HCT116 (cell line): ENCODE results near the gene EXOSC5. TPM values are rescaled to one million over a fixed set of nuclear protein-coding genes. Genes with fewer than 3 reads are reported as not detected.

Experiments used
- ATAC-seq: fragments of 200-7000 bp; cut with Tn5 transposase; 2 replicates; pipeline ENCODE4 v1.9.1; 2020; ENCODE audit warnings: mild to moderate bottlenecking, moderate library complexity
- BruUV-seq: library from RNA; stranded (reverse); fragments of 400-500 nt; replicated peaks from 2 replicates; lab custom pipeline; 2021; lab: Mats Ljungman, UMichigan
- CTCF ChIA-PET: fragments of 300-600 bp; sonication (Branson Sonifier 250); formaldehyde crosslinking; loops from one replicate; lab custom pipeline; 2021; ENCODE audit warnings: antibody characterized with exemption; lab: Charles Lee
- POLR2A ChIA-PET: fragments of 300-600, 350-600 bp; sonication (Branson Sonifier 250); formaldehyde crosslinking; loops from one replicate; lab custom pipeline; 2021; ENCODE audit warnings: antibody characterized with exemption; lab: Charles Lee
- RAD21 ChIA-PET, 2 experiments: fragments of 300-600 bp; sonication (Branson Sonifier 250); formaldehyde crosslinking; loops; one replicate each; lab custom pipeline; 2023; ENCODE audit warnings: low total read pairs in 2 of 2; ENCODE audit not compliant: uncharacterized antibody in 2 of 2, unreplicated experiment in 2 of 2, low non-redundant PET in 1 of 2; lab: Charles Lee
- DNase-seq: peaks from one replicate; pipeline ENCODE4 v3.0.0-alpha.2; 2010; ENCODE audit warnings: low read depth, low spot score
- H2AFZ ChIP-seq: fragments of 200-600 bp; shearing (Covaris generic), sonication (generic); 2 replicates; pipeline ENCODE4 v1.6.1; 2017; ENCODE audit warnings: low read depth, mixed run types, mixed read lengths, antibody characterized with exemption, low read length; ENCODE audit not compliant: poor library complexity, severe bottlenecking
- H3K27ac ChIP-seq: 2 replicates; pipeline ENCODE4 v1.5.1; 2012; ENCODE audit warnings: low read depth, low read length
- H3K27me3 ChIP-seq: fragments of 200-600 bp; sonication (generic); 2 replicates; pipeline ENCODE4 v1.6.1; 2016; ENCODE audit warnings: mixed run types, low read length, mixed read lengths; ENCODE audit not compliant: insufficient read depth
- H3K36me3 ChIP-seq, 2 experiments: fragments of 200-500 bp in 1 of 2; fragments of 200-600 bp in 1 of 2; sonication (Bioruptor generic) in 1 of 2; sonication (generic) in 1 of 2; 2 replicates each; pipeline versions ENCODE4 v1.5.1 to v1.6.1; 2014 to 2016; ENCODE audit warnings: low read length in 2 of 2, inconsistent platforms in 1 of 2, mixed read lengths in 1 of 2, mixed run types in 1 of 2; ENCODE audit not compliant: insufficient read depth in 2 of 2, control insufficient read depth in 1 of 2
- H3K4me1 ChIP-seq, 2 experiments: fragments of 200-600 bp in 1 of 2; sonication (generic) in 1 of 2; 2 replicates each; pipeline versions ENCODE4 v1.5.1 to v1.6.1; 2012 to 2017; ENCODE audit warnings: low read length in 2 of 2, inconsistent platforms in 1 of 2, mild to moderate bottlenecking in 1 of 2, mixed read lengths in 1 of 2, mixed run types in 1 of 2, moderate library complexity in 1 of 2; ENCODE audit not compliant: insufficient read depth in 2 of 2, control insufficient read depth in 1 of 2
- H3K4me2 ChIP-seq: fragments of 200-600 bp; sonication (generic); 2 replicates; pipeline ENCODE4 v1.6.1; 2017; ENCODE audit warnings: mixed run types, low read length, mixed read lengths
- H3K4me3 ChIP-seq, 2 experiments: fragments of 200-600 bp in 1 of 2; sonication (generic) in 1 of 2; replicated peaks in 1 of 2; 2 replicates each; pipeline ENCODE4 v1.5.1; 2011 to 2016; ENCODE audit warnings: low read length in 2 of 2, control low read depth in 1 of 2, low read depth in 1 of 2, mild to moderate bottlenecking in 1 of 2, mixed read lengths in 1 of 2, mixed run types in 1 of 2
- H3K79me2 ChIP-seq: fragments of 200-600 bp; sonication (generic); 2 replicates; pipeline ENCODE4 v1.6.1; 2017; ENCODE audit warnings: mild to moderate bottlenecking, mixed run types, low read length, moderate library complexity, mixed read lengths; ENCODE audit not compliant: insufficient read depth
- H3K9ac ChIP-seq: fragments of 200-600 bp; sonication (generic); 2 replicates; pipeline ENCODE4 v1.6.1; 2016; ENCODE audit warnings: low read length, mixed read lengths
- H3K9me2 ChIP-seq: fragments of 200-600 bp; sonication (generic), shearing (Covaris generic); 2 replicates; pipeline ENCODE4 v1.6.1; 2017; ENCODE audit warnings: mixed run types, mild to moderate bottlenecking, moderate library complexity; ENCODE audit not compliant: insufficient read depth
- H3K9me3 ChIP-seq, 2 experiments: fragments of 200-500 bp in 1 of 2; fragments of 200-600 bp in 1 of 2; sonication (Bioruptor generic) in 1 of 2; sonication (generic) in 1 of 2; 2 replicates each; pipeline ENCODE4 v1.6.1; 2014 to 2017; ENCODE audit warnings: low read length in 2 of 2, mixed read lengths in 2 of 2, inconsistent platforms in 1 of 2, low read depth in 1 of 2, mild to moderate bottlenecking in 1 of 2, mixed run types in 1 of 2, moderate library complexity in 1 of 2; ENCODE audit not compliant: control insufficient read depth in 1 of 2, insufficient read depth in 1 of 2
- H4K20me1 ChIP-seq: fragments of 200-600 bp; sonication (generic), shearing (Covaris generic); 2 replicates; pipeline ENCODE4 v1.6.1; 2017; ENCODE audit warnings: mixed run types, mild to moderate bottlenecking, moderate library complexity; ENCODE audit not compliant: insufficient read depth
- CBX3 ChIP-seq: IDR thresholded peaks from 2 replicates; pipeline ENCODE4 v1.6.1; 2012; ENCODE audit warnings: low read depth
- CEBPB ChIP-seq: IDR thresholded peaks from 2 replicates; pipeline ENCODE4 v1.6.1; 2012; ENCODE audit warnings: low read depth
- EGR1 ChIP-seq: IDR thresholded peaks from 2 replicates; pipeline ENCODE4 v1.6.1; 2012; ENCODE audit warnings: low read depth
- ELF1 ChIP-seq: IDR thresholded peaks from 2 replicates; pipeline ENCODE4 v1.6.1; 2012; ENCODE audit warnings: low read depth, borderline replicate concordance
- POLR2A ChIP-seq: IDR thresholded peaks from 2 replicates; pipeline ENCODE4 v1.7.0; 2011; ENCODE audit warnings: borderline replicate concordance; ENCODE audit not compliant: insufficient read depth, insufficient read length; ENCODE audit errors: extremely low read depth
- POLR2AphosphoS5 ChIP-seq: IDR thresholded peaks from 2 replicates; pipeline ENCODE4 v1.6.1; 2011; ENCODE audit warnings: mild to moderate bottlenecking, low read depth, low read length, moderate library complexity
- RAD21 ChIP-seq: IDR thresholded peaks from 2 replicates; pipeline ENCODE4 v1.6.1; 2012; ENCODE audit warnings: low read depth, mild to moderate bottlenecking
- REST ChIP-seq: IDR thresholded peaks from 2 replicates; pipeline ENCODE4 v1.6.1; 2012; ENCODE audit warnings: low read depth
- SIN3A ChIP-seq: IDR thresholded peaks from 2 replicates; pipeline ENCODE4 v1.6.1; 2012; ENCODE audit warnings: low read depth
- SRF ChIP-seq: IDR thresholded peaks from 2 replicates; pipeline ENCODE4 v1.6.1; 2012; ENCODE audit warnings: low read depth
- TCF7L2 ChIP-seq: IDR thresholded peaks from 2 replicates; pipeline ENCODE4 v1.7.0; 2011; ENCODE audit warnings: borderline replicate concordance, inconsistent platforms; ENCODE audit not compliant: insufficient read depth, insufficient read length; ENCODE audit errors: extremely low read depth
- YY1 ChIP-seq: IDR thresholded peaks from 2 replicates; pipeline ENCODE4 v1.6.1; 2011; ENCODE audit warnings: low read length, low read depth, moderate library complexity, mild to moderate bottlenecking; ENCODE audit not compliant: insufficient replicate concordance; ENCODE audit errors: extremely low read depth
- ZNF274 ChIP-seq: fragments of 200-500 bp; sonication (Bioruptor generic); IDR thresholded peaks from 2 replicates; pipeline ENCODE4 v1.6.1; 2014; ENCODE audit warnings: mild to moderate bottlenecking, low read depth, low read length, inconsistent platforms
- intact Hi-C: fragments of 100-400 bp; cut with micrococcal nuclease; formaldehyde crosslinking; loops from 2 replicates; pipeline ENCODE4 v1.10.0; 2022
- total RNA-seq: library from RNA; stranded (reverse); gene quantifications from one replicate; pipeline ENCODE4 v1.2.1, GENCODE V29; 2021; ENCODE audit not compliant: unreplicated experiment
- TF ChIP-seq, protein P1 (sequence below), 3 experiments: fragments of 200-600 bp in 1 of 3; sonication (generic) in 1 of 3; IDR thresholded peaks in 2 of 3; conservative IDR thresholded peaks in 1 of 3; 2 replicates each; pipeline ENCODE4 v1.5.1; 2012 to 2017; ENCODE audit warnings: low read depth in 2 of 3, low read length in 2 of 3, antibody characterized with exemption in 1 of 3, borderline replicate concordance in 1 of 3, control low read depth in 1 of 3, mild to moderate bottlenecking in 1 of 3, mixed read lengths in 1 of 3, mixed run types in 1 of 3, moderate library complexity in 1 of 3; ENCODE audit not compliant: insufficient read depth in 1 of 3

Gene EXOSC5
- total RNA-seq, 1 experiment from 2014 or later, result 57.5 TPM

- Histone ChIP-seq H3K27ac (no peak overlapping the region), H3K4me2 (no peak overlapping the region), H3K36me3 (peaks cover 3 to 6% of the 10 kb centered on the region in 2 experiments; a peak in 2 of 4 replicates), H3K9ac (no peak overlapping the region), H3K4me3 (no peak overlapping the region), H3K9me3 (no peaks in the 10 kb centered on the region), H2AFZ (no peak overlapping the region), H3K9me2 (no peaks in the 10 kb centered on the region), H3K79me2 (no peaks in the 10 kb centered on the region), H4K20me1 (no peaks in the 10 kb centered on the region), H3K27me3 (no peaks in the 10 kb centered on the region), H3K4me1 (0 out of 4 replicates have a peak, but pooled peaks cover 0 to 3% of the 10 kb centered on the region in 2 experiments)
- no peak for ATAC-seq
- ChIA-PET CTCF (interaction anchor here (0.7 kb wide), 1 partner anchor 28 kb away, joined by 3 read pairs; no protein-coding TSS in a partner anchor), RAD21 (no interaction called here), POLR2A (no interaction called here)
- BruUV-seq, result no TSS peak
- TF ChIP-seq REST (no peak), EGR1 (no peak), SRF (no peak), SIN3A (no peak), POLR2A (no peak), ZNF274 (no peak), YY1 (no peak), TCF7L2 (no peak), RAD21 (no peak), CEBPB (no peak), POLR2AphosphoS5 (no peak), ELF1 (no peak), CBX3 (no peak)
- TF ChIP-seq, protein P1, sequence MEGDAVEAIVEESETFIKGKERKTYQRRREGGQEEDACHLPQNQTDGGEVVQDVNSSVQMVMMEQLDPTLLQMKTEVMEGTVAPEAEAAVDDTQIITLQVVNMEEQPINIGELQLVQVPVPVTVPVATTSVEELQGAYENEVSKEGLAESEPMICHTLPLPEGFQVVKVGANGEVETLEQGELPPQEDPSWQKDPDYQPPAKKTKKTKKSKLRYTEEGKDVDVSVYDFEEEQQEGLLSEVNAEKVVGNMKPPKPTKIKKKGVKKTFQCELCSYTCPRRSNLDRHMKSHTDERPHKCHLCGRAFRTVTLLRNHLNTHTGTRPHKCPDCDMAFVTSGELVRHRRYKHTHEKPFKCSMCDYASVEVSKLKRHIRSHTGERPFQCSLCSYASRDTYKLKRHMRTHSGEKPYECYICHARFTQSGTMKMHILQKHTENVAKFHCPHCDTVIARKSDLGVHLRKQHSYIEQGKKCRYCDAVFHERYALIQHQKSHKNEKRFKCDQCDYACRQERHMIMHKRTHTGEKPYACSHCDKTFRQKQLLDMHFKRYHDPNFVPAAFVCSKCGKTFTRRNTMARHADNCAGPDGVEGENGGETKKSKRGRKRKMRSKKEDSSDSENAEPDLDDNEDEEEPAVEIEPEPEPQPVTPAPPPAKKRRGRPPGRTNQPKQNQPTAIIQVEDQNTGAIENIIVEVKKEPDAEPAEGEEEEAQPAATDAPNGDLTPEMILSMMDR (IDR thresholded peaks at IDR 0.05 in 2 of 3, conservative IDR thresholded peaks at IDR 0.05 in 1 of 3; ENCODE audit: borderline replicate concordance in 1 of 3, insufficient read depth in 1 of 3, low read depth in 2 of 3, low read length in 2 of 3), result no peak
- intact Hi-C loops, result no loop called here
- no peak for DNase-seq
These were observed 18.0 kb upstream of the EXOSC5 start for GRCh38 chr19:41415154-41415571.
